Upper lobe of left lung (tissue), 4 donors: Measurements from ENCODE around the gene ZNF787.
"Not testable (repeated sequence)": the region's sequence is repeated elsewhere in the genome, so short reads cannot be mapped to it uniquely, and the experiment has no call there.

Experiments
- CTCF ChIP-seq, 6 experiments: fragments of 450-650 bp in 4 of 6; fragments of 200-600 bp in 2 of 6; sonication (generic) in 2 of 6; IDR thresholded peaks; one replicate each; pipeline ENCODE4 v1.5.1; 2016 to 2019; ENCODE audit warnings: antibody characterized with exemption in 6 of 6
- EP300 ChIP-seq, 4 donors: sonication (generic); formaldehyde crosslinking; IDR thresholded peaks; one replicate each; pipeline ENCODE4 v1.5.1; 2017; ENCODE audit warnings: antibody characterized with exemption in 4 of 4, control low read depth in 2 of 4
- POLR2A ChIP-seq, 4 donors: fragments of 450-650 bp; IDR thresholded peaks; one replicate each; pipeline ENCODE4 v1.5.1; 2016 to 2017; ENCODE audit warnings: antibody characterized with exemption in 4 of 4, mild to moderate bottlenecking in 2 of 4
- POLR2AphosphoS5 ChIP-seq, 2 donors: sonication (generic); formaldehyde crosslinking; IDR thresholded peaks; one replicate each; pipeline ENCODE4 v1.5.1; 2017; ENCODE audit warnings: antibody characterized with exemption in 2 of 2

GRCh38 chr19:56098237-56098636 is 22.9 kb downstream of the ZNF787 start:
- TF ChIP-seq CTCF, POLR2AphosphoS5, POLR2A, EP300 (IDR thresholded peaks at IDR 0.05): not testable (repeated sequence)
